Retinal pigment epithelial cell (primary cell): ENCODE measurements around the gene GALNT5.
"Not testable (repeated sequence)": the region's sequence is repeated elsewhere in the genome, so short reads cannot be mapped to it uniquely, and the experiment has no call there.

Source experiments
- DNase-seq: peaks from one replicate; pipeline ENCODE4 v3.0.0-alpha.2; 2010; ENCODE audit warnings: low read depth
- H3K4me3 ChIP-seq: 2 replicates; pipeline ENCODE4 v1.5.1; 2011; ENCODE audit warnings: mild to moderate bottlenecking, low read length, control low read depth, moderate library complexity
- TF ChIP-seq, protein P1 (sequence below): conservative IDR thresholded peaks from 2 replicates; pipeline ENCODE4 v1.5.1; 2011; ENCODE audit warnings: low read depth, low read length, control low read depth, inconsistent platforms

GALNT5 gene

DNA sequence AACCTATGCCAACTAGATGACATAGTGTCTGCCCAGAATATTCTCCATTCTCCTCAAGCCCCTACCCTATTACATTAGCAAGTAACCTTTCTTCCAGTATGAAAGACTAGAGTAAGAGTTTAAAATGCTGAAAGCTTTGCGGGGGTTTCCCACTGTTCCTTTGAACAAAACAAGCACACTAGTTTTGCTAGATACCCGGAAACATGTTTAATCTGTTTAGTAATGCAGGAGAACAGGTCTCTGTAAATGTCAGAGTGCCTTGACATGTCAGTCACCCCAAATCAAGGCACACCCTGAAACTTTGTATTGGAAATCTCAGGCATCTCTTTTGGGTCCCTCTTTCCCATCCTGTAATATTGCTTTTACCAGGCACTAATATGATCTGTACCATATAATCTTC, 11.6 kb downstream of the GALNT5 start:
- no peak overlapping the region for H3K4me3 ChIP-seq
- TF ChIP-seq, protein P1, sequence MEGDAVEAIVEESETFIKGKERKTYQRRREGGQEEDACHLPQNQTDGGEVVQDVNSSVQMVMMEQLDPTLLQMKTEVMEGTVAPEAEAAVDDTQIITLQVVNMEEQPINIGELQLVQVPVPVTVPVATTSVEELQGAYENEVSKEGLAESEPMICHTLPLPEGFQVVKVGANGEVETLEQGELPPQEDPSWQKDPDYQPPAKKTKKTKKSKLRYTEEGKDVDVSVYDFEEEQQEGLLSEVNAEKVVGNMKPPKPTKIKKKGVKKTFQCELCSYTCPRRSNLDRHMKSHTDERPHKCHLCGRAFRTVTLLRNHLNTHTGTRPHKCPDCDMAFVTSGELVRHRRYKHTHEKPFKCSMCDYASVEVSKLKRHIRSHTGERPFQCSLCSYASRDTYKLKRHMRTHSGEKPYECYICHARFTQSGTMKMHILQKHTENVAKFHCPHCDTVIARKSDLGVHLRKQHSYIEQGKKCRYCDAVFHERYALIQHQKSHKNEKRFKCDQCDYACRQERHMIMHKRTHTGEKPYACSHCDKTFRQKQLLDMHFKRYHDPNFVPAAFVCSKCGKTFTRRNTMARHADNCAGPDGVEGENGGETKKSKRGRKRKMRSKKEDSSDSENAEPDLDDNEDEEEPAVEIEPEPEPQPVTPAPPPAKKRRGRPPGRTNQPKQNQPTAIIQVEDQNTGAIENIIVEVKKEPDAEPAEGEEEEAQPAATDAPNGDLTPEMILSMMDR = no peak
- no peak for DNase-seq

GRCh38 chr2:157269922-157270321, 12.4 kb downstream of the GALNT5 start:
- H3K4me3 ChIP-seq = no peak overlapping the region
- TF ChIP-seq, protein P1 = no peak
- DNase-seq = no peak

GRCh38 chr2:157271590-157272203, 14.2 kb downstream of the GALNT5 start:
- no peak overlapping the region for H3K4me3 ChIP-seq
- TF ChIP-seq, protein P1 = no peak
- DNase-seq = no peak

DNA sequence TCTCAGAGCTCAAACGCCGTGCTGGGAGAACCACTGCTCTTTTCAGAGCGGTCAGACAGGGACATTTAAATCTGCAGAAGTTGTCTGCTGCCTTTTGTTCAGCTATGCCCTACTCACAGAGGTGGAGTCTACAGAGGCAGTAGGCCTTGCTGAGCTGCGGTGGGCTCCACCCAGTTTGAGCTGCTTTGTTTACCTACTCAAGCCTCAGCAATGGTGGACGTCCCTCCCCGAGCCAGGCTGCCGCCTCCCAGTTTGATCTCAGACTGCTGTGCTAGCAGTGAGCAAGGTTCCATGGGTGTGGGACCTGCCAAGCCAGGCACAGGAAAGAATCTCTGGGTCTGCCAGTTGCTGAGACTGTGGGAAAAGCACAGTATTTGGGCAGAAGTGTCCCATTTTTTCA, 21.8 kb downstream of the GALNT5 start:
- H3K4me3 ChIP-seq, DNase-seq: not testable (repeated sequence)

- DNase-seq = no peak
- TF ChIP-seq, protein P1 = no peak
- no peak overlapping the region for H3K4me3 ChIP-seq
Measured at GRCh38 chr2:157281316-157281715, 23.8 kb downstream of the GALNT5 start.

- no peak for DNase-seq
- TF ChIP-seq, protein P1 = no peak
- H3K4me3 ChIP-seq = no peak overlapping the region
Measured at GRCh38 chr2:157283468-157283867, 26.0 kb downstream of the GALNT5 start.

GRCh38 chr2:157287160-157287559, 29.7 kb downstream of the GALNT5 start:
- TF ChIP-seq, protein P1 = no peak
- no peak overlapping the region for H3K4me3 ChIP-seq
- no peak for DNase-seq
